Subcutaneous adipose tissue (tissue), 4 donors: ENCODE data around the gene CNTNAP2. TPM values are rescaled to one million over a fixed set of nuclear protein-coding genes. Genes with fewer than 3 reads are reported as not detected.

ENCODE experiments used
- total RNA-seq, 4 donors: library from RNA; depleted of rRNA; stranded (reverse); fragments of >200 nt; gene quantifications; one replicate each; pipeline ENCODE4 v1.1.0, GENCODE V29; 2016
- TF ChIP-seq, protein P1 (sequence below): fragments of 450-650 bp; IDR thresholded peaks from one replicate; pipeline ENCODE4 v1.5.1; 2016; ENCODE audit warnings: low read depth, mild to moderate bottlenecking, control low read depth, antibody characterized with exemption, moderate library complexity

The CNTNAP2 gene
- total RNA-seq, 4 donors from 2014 or later = not detected

DNA sequence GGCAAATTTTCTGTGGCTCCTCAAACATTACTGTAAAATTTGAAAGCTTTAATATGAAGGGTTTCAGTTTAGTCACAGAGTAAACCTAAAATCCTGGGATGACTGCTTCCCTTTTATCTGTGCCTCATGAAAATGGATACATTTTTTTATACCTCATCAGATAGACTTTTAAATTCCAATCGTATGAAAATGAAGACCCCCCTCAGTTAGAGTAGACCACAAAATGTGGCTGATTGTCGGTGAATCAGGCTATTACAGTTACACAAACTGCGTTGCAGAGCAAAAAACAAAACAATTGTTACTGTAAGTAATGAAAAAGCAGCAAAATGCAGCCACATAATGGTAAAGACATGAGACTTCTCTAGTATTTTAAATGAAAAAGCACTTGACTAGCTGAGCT is 296.2 kb downstream of the CNTNAP2 start:
- TF ChIP-seq, protein P1, sequence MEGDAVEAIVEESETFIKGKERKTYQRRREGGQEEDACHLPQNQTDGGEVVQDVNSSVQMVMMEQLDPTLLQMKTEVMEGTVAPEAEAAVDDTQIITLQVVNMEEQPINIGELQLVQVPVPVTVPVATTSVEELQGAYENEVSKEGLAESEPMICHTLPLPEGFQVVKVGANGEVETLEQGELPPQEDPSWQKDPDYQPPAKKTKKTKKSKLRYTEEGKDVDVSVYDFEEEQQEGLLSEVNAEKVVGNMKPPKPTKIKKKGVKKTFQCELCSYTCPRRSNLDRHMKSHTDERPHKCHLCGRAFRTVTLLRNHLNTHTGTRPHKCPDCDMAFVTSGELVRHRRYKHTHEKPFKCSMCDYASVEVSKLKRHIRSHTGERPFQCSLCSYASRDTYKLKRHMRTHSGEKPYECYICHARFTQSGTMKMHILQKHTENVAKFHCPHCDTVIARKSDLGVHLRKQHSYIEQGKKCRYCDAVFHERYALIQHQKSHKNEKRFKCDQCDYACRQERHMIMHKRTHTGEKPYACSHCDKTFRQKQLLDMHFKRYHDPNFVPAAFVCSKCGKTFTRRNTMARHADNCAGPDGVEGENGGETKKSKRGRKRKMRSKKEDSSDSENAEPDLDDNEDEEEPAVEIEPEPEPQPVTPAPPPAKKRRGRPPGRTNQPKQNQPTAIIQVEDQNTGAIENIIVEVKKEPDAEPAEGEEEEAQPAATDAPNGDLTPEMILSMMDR = no peak

DNA sequence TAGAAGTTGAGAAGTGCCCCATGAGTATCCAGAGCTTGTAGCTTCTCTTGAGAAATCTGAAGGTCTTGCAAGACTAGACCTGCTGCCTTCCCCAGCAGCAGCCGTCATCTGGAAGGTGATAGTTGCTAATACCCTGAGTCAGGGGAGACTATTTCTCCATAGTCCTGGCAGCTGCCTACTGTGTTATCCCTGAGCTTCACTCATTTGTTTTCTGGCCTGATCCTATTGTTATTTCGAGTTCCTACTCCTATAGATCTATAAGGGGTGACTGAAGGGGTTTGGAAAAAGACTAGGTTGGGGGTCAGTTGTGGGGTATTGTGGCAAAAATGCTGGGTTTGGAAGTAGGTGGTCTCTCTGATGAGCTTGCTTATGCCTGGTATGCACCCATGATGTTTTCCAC is 297.8 kb downstream of the CNTNAP2 start:
- TF ChIP-seq, protein P1 = no peak

DNA sequence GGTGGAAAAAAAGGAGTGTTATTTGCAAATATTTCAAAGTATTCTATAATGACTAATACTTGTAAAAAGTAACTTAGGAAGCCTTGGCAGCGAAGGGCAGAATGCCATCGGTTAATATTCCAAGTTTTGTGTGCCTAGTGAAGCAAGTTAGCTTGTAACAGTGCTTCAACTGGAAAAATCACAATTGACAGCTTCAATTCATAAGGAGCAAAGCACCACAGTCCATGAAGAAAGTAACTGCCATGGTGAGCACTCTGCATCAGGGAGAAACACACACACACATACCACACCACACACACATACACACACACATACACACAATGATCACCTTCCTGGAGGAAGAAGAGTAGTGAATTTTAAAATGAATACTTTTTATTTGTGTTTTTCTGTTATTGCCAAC is 298.3 kb downstream of the CNTNAP2 start:
- TF ChIP-seq, protein P1 = no peak

DNA sequence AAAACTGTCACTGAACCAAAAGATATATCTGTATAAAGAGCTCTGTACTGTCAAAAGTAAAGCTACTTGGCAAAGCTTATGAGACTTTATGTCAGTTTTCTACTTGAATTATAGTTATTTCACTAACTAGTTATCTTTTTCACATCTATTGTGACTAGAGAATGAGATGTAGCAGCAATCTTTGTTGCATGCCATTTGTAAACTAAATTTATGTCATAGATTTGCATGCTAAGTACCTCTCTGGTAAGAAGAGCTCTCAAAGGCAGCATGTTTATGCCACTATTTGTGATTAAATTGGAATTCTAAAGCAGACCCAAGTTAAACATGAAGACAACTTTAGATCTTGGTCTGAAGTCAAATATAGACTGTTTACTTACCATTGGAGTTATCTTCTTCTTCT is 300.6 kb downstream of the CNTNAP2 start:
- TF ChIP-seq, protein P1 = no peak

DNA sequence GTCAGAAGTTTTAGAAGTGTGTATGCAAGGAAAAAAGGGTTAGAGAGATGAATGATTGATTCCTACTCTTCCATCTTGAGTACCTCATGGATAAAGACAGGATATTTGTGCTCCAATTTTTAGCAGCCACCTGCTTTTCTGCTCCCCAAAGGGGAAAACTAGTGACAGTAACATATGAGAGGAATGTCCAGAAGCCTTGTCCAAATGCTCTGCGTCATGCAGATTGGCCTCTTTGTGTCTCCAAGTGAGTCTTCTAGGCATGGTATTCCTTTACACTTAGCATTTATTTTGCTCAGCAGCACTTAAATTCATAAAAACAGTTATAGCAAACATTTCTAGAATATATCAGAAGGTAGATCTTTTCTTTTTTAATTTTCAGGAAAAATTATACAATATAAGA is 306.8 kb downstream of the CNTNAP2 start:
- TF ChIP-seq, protein P1 = no peak

DNA sequence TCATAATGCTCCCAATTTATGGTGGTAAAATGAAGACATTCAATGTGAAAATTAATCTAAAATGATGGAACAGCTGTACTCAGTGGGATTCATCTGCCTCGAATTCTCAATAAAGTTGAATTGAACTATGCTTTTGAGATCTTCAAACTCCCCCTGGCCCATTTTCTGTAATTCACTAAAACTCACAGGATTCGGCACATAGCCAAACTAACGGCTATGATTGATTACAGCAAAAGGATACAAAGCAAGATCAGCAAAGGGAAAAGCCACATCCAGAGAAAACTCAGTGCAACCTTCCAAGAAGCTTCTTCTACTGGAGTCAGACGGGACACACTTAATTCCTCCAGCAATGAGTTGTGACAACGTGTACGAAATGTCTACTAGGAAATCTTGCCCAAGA is 307.5 kb downstream of the CNTNAP2 start:
- TF ChIP-seq, protein P1 = no peak

DNA sequence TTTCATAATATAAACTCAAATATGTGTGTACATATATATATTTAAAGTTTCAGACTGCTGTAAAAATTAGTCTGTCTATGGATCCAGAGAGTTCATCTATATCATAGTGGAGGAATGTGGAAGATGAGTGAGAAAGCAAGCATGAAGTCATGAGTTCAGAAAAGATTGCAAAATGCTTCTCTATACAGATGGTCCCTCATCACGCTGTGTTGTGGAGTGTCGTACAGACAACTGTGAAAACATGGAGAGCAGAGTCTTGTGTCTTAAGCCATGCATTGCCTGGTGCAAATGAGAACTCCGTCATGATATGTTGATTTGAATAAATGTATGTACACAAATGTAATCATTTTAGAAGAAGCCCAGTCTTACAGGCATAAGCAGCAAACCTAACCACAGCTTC is 316.9 kb downstream of the CNTNAP2 start:
- TF ChIP-seq, protein P1 = no peak
